ENCODE measurements around the gene SCAMP2. TPM values are rescaled to one million over a fixed set of nuclear protein-coding genes. Genes with fewer than 3 reads are reported as not detected.

SCAMP2 gene
- total and polyA plus RNA-seq, 2 of the 13 experiments (the other 11 are each of a cell fraction or from before 2014, with no cell fraction given) = 34.8 to 121 TPM

DNA sequence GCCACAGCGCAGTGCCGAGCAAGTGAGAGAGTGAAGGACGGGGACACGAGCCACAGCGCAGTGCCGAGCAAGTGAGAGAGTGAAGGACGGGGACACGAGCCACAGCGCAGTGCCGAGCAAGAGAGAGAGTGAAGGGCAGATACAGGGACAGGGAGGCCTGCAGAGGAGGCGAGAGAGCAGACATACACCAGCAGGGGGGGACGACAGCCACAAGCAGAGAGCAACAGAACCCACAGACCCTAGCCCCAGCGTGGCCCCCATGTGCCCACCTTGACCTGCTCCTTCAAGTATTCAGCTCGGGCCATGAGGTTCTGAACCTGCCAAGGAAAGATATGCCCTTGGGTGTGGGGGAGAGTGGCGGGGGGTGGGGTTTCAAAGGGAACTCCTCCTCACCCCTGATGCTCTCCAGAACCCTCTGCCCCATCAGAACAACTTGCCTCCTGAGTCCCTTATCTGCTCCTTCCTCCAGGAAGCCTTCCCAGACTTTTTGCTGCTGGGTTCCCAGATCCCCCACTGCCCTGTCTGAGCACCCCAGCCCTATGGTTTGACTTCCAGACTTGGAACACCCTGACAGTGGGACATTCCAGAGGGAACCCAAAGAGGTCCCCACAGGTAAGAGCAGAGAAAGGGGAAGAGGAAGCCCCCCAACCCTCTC is 35.6 kb downstream of the SCAMP2 start (continued):
- TF ChIP-seq RBM22 (optimal IDR thresholded peaks at IDR 0.05; ENCODE audit: low read length) (no peak), HOXD1 (CRISPR knock-in tag; IDR thresholded peaks at IDR 0.05) (no peak), ELF3 (CRISPR knock-in tag; IDR thresholded peaks at IDR 0.05) (no peak)
- TF ChIP-seq, protein P1, sequence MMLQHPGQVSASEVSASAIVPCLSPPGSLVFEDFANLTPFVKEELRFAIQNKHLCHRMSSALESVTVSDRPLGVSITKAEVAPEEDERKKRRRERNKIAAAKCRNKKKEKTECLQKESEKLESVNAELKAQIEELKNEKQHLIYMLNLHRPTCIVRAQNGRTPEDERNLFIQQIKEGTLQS (CRISPR knock-in tag; IDR thresholded peaks at IDR 0.05) = no peak
- TF ChIP-seq, protein P2, sequence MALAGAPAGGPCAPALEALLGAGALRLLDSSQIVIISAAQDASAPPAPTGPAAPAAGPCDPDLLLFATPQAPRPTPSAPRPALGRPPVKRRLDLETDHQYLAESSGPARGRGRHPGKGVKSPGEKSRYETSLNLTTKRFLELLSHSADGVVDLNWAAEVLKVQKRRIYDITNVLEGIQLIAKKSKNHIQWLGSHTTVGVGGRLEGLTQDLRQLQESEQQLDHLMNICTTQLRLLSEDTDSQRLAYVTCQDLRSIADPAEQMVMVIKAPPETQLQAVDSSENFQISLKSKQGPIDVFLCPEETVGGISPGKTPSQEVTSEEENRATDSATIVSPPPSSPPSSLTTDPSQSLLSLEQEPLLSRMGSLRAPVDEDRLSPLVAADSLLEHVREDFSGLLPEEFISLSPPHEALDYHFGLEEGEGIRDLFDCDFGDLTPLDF (CRISPR knock-in tag; IDR thresholded peaks at IDR 0.05) = no peak
- TF ChIP-seq, protein P3, sequence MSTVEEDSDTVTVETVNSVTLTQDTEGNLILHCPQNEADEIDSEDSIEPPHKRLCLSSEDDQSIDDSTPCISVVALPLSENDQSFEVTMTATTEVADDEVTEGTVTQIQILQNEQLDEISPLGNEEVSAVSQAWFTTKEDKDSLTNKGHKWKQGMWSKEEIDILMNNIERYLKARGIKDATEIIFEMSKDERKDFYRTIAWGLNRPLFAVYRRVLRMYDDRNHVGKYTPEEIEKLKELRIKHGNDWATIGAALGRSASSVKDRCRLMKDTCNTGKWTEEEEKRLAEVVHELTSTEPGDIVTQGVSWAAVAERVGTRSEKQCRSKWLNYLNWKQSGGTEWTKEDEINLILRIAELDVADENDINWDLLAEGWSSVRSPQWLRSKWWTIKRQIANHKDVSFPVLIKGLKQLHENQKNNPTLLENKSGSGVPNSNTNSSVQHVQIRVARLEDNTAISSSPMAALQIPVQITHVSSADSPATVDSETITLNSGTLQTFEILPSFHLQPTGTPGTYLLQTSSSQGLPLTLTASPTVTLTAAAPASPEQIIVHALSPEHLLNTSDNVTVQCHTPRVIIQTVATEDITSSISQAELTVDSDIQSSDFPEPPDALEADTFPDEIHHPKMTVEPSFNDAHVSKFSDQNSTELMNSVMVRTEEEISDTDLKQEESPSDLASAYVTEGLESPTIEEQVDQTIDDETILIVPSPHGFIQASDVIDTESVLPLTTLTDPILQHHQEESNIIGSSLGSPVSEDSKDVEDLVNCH (CRISPR knock-in tag; IDR thresholded peaks at IDR 0.05) = no peak

DNA sequence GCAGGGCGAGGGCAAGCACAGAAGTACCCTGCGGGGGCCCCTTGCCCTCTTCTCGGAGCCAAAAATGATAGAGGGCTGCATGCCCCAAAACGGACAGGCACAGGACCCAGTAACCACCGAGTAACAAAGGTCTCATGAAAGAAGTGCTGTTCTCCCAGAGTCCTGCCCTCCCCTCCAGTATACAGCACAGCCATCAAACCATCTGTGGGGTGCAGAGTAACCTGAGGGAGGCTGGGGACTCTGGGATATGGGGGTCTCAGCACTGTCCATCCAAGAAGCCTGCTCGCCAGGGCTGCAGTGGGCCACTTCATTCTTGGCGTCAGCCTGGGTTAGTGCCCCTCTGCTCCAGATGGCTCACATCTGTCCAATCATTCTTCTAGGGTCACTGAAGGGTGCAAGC is 36.3 kb downstream of the SCAMP2 start:
- no peaks in the 10 kb centered on the region for H3K9me3 ChIP-seq (ENCODE audit: low read length)
- 100% methylated on average over 4 of the region's 7 CpGs for WGBS (ENCODE audit: low lambda C conversion rate)
- no peak for TF ChIP-seq MAF1 (CRISPR knock-in tag; IDR thresholded peaks at IDR 0.05; ENCODE audit: borderline replicate concordance)
- TF ChIP-seq ZNF543 (CRISPR knock-in tag; IDR thresholded peaks at IDR 0.05) = no peak
- no peak for TF ChIP-seq RORA (CRISPR knock-in tag; IDR thresholded peaks at IDR 0.05)
- TF ChIP-seq PRMT3 (CRISPR knock-in tag; IDR thresholded peaks at IDR 0.05; ENCODE audit: borderline replicate concordance, low read depth) = no peak
- TF ChIP-seq ZMYM2 (CRISPR knock-in tag; IDR thresholded peaks at IDR 0.05) = no peak
- TF ChIP-seq NFKB2 (CRISPR knock-in tag; IDR thresholded peaks at IDR 0.05; ENCODE audit: borderline replicate concordance) = no peak
- no peak for TF ChIP-seq ZNF878 (CRISPR knock-in tag; IDR thresholded peaks at IDR 0.05)
- no peak for TF ChIP-seq GABPB1 (CRISPR knock-in tag; IDR thresholded peaks at IDR 0.05)
- TF ChIP-seq ZNF501 (CRISPR knock-in tag; IDR thresholded peaks at IDR 0.05) = no peak
- no peak for TF ChIP-seq SRSF9 (IDR thresholded peaks at IDR 0.05; ENCODE audit: borderline replicate concordance, insufficient read depth, low read depth, low read length, poor library complexity, severe bottlenecking)
- TF ChIP-seq, protein P4, sequence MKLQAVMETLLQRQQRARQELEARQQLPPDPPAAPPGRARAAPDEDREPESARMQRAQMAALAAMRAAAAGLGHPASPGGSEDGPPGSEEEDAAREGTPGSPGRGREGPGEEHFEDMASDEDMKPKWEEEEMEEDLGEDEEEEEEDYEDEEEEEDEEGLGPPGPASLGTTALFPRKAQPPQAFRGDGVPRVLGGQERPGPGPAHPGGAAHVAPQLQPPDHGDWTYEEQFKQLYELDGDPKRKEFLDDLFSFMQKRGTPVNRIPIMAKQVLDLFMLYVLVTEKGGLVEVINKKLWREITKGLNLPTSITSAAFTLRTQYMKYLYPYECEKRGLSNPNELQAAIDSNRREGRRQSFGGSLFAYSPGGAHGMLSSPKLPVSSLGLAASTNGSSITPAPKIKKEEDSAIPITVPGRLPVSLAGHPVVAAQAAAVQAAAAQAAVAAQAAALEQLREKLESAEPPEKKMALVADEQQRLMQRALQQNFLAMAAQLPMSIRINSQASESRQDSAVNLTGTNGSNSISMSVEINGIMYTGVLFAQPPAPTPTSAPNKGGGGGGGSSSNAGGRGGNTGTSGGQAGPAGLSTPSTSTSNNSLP (IDR thresholded peaks at IDR 0.05; ENCODE audit: low read depth, low read length) = no peak
- TF ChIP-seq ZKSCAN1 (IDR thresholded peaks at IDR 0.05; ENCODE audit: low read length) = no peak
- no peak for TF ChIP-seq SPEN (CRISPR knock-in tag; IDR thresholded peaks at IDR 0.05; ENCODE audit: low read depth)

More for the DNA sequence above, 36.3 kb downstream of the SCAMP2 start:
- no peak overlapping the region for H3K4me3 ChIP-seq (replicated peaks in 1 of 3; ENCODE audit: insufficient read depth in 1 of 3, low read depth in 2 of 3, low read length in 3 of 3)
- no peaks in the 10 kb centered on the region for H3K79me2 ChIP-seq (ENCODE audit: insufficient read depth, low read length)
- no peak overlapping the region for H2AFZ ChIP-seq (ENCODE audit: low read length)
- intact Hi-C loops (cut with micrococcal nuclease; ENCODE audit: unreplicated experiment) = no loop called here
- ChIA-PET CTCF (ENCODE audit: low intra/inter-chr PET ratio, low total read pairs) (interaction anchor here (1.2 kb wide), 1 partner anchor 114 kb away, joined by 4 read pairs; no protein-coding TSS in a partner anchor), POLR2A (no interaction called here)
- no peak overlapping the region for H3K4me2 ChIP-seq (ENCODE audit: low read depth, low read length)
- ATAC-seq (no peak), FAIRE-seq (no peak), DNase-seq (ENCODE audit: low spot score) (no peak)
- no TSS peak for BruUV-seq (replicated peaks)
- H3K27me3 ChIP-seq (ENCODE audit: control insufficient read depth in 1 of 2, insufficient read depth in 2 of 2, low read length in 2 of 2) = peaks cover 0 to 3% of the 10 kb centered on the region in 2 experiments; a peak in 1 of 5 replicates
- no peak overlapping the region for H3K9ac ChIP-seq (ENCODE audit: insufficient read depth, low read depth, low read length)
- H3K4me1 ChIP-seq (ENCODE audit: insufficient read depth, low read length) = peaks cover 31% of the 10 kb centered on the region
- H3K36me3 ChIP-seq (replicated peaks in 1 of 2; ENCODE audit: control insufficient read depth in 1 of 2, insufficient read depth in 2 of 2, low read length in 2 of 2) = peaks cover 2 to 3% of the 10 kb centered on the region in 2 experiments; a peak in 1 of 5 replicates
- in situ Hi-C loops (cut with HindIII; ENCODE audit: extremely low pct_ligation_motif_present, low pct_unique_long_range_greater_than_20kb) = no loop called here
- no peaks in the 10 kb centered on the region for H4K20me1 ChIP-seq (ENCODE audit: insufficient read depth, low read length)
- H3K27ac ChIP-seq (ENCODE audit: extremely low read length, insufficient read depth, low read length) = no peak overlapping the region

Measured in HepG2 (cell line).